GOT3 (cell line): ENCODE measurements around the gene ASB2.

ENCODE experiments used
- DNase-seq: peaks from one replicate; lab custom pipeline; 2025; ENCODE audit warnings: mixed read lengths; lab: John Stamatoyannopoulos, UW

Gene ASB2, protein sequence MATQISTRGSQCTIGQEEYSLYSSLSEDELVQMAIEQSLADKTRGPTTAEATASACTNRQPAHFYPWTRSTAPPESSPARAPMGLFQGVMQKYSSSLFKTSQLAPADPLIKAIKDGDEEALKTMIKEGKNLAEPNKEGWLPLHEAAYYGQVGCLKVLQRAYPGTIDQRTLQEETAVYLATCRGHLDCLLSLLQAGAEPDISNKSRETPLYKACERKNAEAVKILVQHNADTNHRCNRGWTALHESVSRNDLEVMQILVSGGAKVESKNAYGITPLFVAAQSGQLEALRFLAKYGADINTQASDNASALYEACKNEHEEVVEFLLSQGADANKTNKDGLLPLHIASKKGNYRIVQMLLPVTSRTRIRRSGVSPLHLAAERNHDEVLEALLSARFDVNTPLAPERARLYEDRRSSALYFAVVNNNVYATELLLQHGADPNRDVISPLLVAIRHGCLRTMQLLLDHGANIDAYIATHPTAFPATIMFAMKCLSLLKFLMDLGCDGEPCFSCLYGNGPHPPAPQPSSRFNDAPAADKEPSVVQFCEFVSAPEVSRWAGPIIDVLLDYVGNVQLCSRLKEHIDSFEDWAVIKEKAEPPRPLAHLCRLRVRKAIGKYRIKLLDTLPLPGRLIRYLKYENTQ

DNA sequence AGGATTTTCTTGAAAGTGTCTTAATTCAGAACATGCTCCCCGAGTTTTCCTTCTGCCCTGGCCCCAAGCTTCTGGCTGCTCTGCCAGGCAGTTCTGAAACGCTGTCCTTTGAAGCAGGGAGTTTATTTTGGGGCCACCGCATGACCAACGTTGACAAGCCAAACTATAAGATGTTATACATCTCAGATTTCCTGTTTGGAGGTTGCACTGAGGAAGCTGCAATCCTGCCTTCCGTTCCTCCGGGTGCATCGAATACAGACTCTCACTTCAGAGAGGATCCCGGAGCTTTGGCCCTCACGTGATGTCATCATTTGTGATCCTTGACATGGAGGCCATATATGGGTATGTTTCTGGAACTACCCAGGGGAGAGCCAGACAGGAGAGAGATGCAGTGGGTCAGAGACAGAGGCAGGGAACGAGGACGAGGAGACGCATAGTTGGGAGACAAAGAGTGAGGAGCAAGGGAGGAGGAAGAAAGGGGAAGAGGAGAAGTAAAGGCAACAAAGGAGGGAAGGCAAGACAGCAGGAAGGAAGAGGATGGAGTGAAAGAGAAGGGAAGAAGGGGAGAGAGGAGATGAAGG, at the start of gene ASB2:
TSS of gene ASB2 (minus strand) at position 94 of the 581 bp plus-strand sequence. CDS start 12,031 bp downstream, outside the sequence.
- no peak for DNase-seq

DNA sequence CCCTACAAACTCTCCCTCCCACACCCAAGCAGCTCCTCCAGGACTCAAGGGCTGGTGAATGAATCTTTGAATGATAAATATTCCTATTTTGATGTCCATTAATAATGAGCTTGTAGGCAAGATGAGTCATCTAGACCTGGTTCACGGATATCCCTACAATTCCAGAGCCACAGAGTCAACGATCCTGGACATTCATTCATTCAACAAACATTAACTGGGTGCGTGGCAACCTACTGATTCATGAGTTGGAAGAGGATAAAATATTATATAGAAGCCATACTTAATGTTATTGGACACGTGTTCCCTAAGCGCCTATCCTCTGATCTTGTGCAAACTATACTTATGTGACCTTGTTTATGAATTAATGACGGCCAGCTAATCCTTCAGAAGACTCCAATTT, 49.4 kb upstream of the ASB2 start:
- no peak for DNase-seq

DNA sequence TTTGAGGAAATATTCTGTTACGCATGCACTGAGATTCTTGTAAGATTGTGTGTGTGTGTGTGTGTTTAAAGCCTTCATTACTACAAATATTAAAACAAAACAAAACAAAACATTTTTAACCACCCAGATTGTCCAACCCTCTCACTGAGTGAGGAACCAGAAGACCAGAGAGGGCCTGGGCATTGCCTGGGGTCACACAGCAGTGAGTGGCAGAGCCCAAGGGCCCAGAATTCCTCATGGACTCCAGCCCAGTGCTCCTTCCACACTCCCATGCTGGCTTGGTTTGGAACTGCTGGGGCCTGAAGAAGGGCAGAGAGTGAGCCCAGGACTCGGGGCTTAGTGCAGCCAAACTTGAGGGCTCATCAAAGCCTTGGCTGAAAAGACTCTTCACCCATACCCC, 48.2 kb upstream of the ASB2 start:
- no peak for DNase-seq

DNA sequence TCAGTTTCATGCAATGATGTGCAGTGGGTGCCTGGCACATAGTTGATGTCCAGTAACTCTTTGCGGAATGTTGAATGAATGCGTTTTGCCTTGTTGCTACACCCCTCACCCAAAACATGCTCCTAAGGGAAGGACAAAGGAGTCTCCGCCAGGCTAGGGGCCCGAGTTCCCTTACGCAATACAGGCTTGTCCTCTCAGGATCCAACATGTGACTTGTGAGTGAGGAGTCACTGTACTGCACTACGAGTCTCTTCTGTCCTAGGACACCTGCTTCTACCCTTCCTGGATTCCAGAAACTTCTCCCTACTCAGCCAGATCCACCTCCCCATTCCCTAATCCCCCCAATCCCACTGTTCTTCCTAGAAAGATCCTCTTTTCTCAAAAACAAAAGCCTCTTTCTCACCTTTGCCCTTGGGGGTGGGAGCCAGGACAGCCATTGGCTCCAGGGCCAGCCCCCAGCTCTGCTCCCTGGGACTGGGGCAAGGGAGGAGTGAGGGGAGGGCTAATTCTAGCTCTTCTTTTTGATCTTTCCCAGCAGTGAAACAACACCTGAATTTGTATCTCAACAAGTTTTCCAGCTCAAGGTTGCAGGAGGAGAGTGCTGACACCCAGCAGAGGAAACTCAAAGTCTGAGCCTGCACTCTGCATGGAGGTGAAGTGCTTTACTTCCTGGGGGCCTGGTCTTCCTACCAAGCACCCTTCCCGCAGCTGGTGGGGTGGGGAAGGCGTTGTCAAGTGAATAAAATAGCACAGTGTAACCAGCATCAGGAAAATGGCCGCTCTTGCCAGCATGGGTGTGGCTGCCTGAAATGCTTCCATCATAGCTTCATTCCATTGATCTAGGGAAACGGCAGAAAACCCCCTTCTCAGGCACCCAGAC, 46.4 kb upstream of the ASB2 start:
- no peak for DNase-seq

DNA sequence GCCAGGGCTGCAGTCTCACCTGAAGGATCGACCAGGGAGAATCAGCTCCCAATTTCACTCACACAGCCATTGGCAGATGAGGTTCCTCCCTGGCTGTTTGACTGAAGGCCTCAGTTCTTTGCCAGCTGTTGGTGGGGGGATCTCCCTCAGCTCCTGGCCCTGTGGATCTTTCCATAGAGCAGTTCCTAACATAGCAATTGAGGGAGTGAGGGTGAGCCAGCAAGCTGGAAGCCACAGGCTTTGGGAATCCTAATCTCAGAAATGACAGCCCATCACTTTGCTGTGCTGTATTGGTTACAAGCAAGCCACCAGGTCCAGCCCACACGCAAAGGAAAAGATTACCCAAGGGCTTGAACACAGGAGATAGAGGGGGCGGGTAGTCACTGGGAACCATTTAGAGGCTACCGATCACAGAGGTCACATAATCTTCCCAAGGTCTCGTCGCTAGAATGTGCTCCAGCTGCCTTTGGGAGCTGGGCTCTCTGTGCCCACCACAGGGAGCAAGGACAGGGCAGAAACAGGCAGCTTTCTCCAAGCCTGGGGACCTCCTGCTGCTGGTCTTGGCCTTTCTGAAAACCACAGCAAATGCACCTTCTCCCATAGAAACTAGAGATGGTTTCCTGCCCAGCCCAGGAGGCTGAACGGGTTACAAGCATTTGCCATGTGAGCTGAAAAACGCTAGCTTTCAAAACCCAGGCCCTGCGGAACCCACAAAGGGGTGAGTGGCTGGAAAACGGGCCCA, 45.2 kb upstream of the ASB2 start:
- no peak for DNase-seq

DNA sequence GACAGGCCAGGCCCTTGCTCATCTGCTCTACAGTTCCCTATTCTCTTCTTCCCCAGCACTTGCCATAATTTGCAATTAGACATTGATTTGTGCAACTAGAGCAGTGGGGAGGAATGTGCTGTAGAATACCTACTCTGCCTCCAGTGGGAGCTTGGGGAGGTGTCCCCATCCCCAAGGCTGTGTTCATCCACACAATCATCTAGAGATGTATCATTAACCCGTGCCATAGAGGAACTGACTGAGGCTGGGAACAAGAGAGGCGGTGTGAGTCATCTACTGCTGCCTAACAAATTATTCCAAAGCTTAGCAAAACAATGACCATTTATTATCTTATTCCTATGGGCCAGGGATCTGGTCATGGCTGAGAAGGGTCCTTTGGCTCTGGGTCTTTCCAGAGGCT, 44.6 kb upstream of the ASB2 start:
- DNase-seq = no peak

DNA sequence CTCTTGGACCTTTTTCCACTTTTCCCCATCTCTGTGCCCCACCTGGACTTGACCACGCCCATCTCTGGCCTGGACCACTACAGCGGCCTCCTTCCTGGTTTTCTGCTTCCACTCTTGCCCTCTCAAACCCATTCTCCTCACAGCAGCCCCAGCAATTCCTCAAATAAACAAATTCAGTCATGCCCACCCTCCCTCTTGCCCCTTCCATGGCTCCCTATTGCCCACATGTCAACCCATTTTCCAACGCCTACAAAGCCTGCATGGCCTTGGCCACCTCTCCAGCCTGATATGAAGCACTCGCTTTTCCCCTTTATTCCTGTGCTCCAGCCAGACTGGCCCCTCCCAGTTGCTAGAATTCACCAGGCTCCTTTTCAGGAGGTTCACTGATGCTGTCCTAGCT, 43.9 kb upstream of the ASB2 start:
- no peak for DNase-seq

DNA sequence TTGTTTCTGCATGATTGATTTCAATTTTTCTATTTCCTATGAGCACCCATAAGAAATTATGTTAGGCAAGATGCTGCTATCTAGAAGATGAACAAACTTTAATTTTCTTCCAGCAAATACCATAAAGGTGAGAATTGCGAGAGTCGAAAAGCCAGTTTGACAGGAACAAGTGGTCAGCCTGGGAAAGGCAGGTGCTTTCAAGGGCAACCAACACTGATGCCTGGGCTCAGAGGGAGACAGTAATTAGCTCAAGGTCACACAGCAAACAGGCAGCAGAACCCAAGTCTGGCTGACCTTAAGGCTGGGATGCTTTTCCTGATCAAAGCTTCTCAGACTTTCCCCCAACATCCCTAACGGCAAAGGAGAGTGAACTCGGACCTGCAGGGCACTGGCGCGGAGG, 43.0 kb upstream of the ASB2 start:
- no peak for DNase-seq

DNA sequence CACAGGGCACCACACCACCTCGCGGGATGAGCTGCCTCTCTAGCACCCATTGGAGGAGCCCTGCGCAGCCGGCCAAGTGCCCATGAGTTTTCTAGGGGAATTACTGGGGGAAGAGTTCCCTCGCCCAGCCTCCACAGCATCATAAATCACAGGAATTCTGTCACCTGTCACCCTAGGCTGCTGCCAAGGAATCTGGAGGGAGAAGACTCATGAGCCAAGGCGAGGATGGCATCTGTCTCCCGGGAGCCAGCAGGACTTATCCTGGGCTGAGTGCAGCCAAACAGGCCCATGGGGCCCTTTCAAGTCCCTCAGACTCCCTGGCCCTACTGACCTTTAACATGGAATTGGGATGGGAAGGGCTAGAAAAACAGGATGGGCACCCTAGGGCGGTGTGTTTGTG, 41.9 kb upstream of the ASB2 start:
- no peak for DNase-seq

DNA sequence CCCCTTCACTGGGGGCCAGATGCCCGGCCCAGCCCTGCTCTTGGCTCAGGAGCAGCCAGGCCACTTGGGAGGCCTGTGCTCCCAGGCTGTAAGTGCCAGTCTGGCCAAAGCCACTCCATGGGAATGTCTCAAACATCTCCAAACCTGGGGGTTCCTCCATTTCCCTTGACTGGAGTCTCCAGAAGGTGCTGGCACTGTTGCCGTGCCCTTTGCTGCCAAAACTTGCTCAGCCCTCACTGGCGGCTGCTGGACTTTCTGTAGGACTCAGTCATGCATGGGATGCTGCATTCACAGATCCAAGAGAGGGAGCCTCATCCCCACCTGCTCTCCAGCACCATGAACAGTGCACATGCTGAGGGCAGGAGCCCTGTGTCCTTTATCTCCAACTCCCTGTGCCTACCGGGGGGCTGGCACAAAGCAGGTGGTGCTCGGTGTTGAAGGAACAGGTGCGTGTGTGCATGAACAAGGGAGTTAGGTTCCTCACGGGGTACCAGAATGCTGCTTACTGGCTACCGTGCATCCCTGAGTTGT, 40.1 kb upstream of the ASB2 start:
- DNase-seq = no peak

DNA sequence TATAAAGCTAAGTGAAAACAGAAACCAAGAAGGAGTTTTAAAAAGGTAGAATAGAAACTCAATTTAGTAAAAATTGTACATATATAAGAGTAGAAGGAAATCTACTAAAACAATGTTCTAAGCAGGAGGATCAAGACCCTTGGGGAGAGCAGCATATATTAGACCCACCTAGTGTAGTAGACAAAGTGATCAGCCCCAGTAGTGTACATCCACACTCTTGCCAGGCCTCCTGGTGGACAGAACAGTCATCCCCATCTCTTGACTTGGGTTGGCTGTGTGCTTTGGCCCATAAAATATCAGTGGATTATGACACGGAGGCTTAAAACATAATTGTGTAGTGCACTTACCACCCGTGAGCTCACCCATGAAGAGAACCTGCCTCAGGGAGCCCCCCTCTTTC, 38.9 kb upstream of the ASB2 start:
- no peak for DNase-seq

DNA sequence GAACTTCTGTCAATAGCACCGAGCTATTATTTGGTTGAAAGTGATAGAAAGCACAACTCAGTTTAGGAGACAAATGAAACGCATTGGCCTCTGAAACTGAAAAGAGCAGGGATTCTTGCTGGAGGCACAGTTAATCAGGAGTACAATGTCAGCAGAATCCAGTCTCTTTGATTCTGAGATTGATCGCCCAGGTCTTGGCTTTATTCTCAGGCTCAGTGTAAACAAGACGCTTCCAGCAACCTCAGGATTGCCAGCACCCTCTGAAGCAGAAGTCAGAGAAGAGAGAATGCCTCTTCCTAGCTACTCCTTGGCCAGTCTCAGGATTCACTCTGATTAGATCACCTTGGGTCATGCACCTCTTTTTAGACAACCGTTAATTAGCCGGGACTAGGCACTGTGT, 38.0 kb upstream of the ASB2 start:
- no peak for DNase-seq

DNA sequence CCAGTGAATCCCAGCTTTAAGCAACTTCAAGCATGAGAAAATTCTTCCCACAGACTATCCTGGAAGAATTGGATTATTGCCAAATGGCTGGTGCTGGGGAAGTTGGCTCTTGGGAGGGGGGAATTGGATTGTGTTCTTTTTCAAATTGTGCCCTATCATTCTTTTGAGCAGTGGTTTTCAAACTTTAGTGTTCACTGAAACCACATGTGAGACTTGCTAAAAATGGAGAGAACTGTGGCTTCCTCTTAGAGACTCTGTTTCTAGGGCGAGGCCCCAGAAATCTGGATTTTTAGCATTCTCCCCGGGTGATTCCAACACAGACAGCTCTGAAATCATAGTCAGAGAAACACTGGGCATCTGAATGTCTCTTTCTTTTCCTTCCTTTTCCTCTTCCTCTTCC, 35.4 kb upstream of the ASB2 start:
- no peak for DNase-seq

DNA sequence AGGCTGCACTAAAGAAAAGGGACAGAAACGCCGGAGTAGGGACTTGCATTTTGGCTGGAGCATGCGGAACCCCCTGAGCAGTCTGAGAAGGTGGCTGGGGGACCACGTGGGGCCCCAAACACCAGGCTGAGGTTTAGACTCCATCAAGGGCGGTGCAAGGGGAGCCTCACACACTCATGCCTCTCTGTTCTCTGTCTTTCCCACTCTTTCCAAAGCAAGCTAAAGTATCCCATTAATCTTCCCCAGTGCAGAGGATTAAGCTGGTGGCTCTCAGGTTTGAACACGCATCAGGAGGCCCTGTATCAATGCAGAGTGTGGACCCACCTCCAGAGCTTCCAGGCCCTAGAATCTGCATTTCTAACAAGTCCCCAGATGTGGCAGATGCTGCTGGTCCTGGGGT, 34.3 kb upstream of the ASB2 start:
- DNase-seq = no peak

DNA sequence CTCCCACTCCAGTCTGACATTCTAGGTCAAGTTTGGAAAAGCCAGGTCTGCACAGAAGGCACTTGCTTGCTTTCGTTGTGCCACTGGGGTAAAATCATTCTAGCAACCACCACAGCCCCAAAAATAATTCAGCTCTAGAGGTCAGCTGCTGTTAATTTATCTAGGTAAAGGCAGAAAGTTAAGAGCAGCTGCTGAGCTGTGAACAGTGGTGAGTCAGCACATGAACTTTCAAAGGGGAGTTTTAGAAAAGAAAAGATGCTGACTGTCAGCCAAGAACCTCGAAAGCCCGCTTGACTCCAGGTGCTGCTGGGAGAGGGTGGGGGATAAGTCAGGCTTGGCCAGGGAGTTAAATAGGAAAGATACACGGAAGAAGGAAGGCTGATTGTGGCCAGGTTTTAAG, 33.4 kb upstream of the ASB2 start:
- no peak for DNase-seq

DNA sequence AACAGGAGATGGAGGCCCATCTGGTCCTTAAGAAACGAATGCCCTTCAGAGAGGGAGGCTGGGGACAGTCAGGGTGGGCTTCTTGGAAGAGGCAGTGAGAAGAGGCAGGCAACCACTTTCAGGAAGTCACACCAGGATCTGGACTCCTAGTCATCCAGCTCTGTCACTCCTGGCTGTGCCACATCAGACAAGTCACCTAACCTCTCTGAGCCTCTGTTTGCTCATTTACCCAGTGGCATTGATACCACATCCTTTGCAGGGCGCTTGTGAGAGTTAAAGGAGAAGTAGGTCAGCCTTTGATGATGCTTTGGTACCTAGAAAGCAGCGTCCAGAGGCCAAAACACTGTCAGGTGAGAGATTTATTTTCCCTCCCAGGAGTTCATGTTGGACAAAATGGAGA, 31.9 kb upstream of the ASB2 start:
- no peak for DNase-seq

DNA sequence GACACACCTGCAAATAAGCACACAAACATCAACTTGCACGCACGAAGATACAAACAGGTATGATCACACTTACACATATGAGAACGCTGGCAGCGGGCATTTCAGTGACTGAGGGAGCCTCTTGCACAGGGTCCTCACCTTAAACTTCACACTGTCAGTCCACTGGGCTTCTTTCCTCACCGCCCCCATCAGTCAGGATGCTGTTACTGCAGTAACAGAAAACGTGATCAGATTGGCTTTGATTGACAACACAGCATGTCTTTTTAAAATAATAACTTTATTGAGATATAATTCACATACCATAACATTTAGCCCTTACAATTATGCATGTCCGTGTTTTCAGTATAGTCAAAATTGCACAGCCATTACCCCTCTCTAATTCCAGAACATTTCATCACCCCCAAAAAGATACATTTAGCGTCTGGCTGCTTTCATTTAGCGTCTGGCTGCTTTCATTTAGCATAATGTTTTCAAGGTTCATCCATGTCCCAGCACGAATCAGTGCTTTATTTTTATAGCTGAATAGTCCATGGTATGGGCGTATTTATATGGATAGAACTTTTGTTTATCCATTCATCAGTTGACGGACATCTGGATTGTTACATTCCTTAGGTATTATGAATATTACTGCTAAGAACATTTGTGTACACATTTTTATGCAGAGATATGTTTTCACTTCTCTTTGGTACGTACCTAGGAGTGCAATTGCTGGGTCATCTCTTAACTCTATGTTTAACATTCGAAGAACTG, 29.1 kb upstream of the ASB2 start:
- DNase-seq = no peak

DNA sequence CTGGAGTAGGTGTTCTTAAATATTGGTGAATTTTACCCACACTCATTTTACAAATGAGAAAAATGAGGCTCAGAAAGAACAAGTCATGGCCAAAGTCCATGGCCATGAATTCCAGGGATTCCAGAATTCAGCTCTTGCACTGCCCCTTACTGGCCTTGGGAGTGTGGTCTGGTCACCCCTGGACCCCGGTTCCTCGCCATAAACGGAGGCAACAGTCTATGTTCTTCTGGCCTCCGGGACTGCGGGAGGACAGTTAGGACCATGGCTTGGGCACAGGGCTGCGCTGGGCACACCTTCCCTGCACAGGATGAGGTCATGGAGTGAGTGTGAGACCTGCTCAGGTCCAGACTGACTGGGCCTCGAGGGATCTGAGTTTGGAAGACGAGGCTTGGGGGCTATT, 27.6 kb upstream of the ASB2 start:
- DNase-seq = no peak

DNA sequence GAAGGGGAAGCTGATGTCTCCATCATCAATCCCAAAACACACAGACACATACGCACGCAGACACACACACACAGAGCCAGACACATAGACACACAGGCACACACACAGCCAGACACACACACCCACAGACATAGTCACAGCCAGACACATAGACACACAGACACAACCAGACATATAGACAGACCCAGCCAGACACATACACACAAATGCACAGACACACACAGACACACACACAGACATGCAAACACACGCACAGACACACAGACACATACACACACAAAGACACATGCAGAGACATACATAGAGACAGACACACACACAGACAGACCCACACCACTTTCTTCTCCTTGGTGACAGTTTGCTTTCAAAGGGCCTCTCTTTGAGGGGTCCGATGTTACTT, 27.0 kb upstream of the ASB2 start:
- no peak for DNase-seq

DNA sequence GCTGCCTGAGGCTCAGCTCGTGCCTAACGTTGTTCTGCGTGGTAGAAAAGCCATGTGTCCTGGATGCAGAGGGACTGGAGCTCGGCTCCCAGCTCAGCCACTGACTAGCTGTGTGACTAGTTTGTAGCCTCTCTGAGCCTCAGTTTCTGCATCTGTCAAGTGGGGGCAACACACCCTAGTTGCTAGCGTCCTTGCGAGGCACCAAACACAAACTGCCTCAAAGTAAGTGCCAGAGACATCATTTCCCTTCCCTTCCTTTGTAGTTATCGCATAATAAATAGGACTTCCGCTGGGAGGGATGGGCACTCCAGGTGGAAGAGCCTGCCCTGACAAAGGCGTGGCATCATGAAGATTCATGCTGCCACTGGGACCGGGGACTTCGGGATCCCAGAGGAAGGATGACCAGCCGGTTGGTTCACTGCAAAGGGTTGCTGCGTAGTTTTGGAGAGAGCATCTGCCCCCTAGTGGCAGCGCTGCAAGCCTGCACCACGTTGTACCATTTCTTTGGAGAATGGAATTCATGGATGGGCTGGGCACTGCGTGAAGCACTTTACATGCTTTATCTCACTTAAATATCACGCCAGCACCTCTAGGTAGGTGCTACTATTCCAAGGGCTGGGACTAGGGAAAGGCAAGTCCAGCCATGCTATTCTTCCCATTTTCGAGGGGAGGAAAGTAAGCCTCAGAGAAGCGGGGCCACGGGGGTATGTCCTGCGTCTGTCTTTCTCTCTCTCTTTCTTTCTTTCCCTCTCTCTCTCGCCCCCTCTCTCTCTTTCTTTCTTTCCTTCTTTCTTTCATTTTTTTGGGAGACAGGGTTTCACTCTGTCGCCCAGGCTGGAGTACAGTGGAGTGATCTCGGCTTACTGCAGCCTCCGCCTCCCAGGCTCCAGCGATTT, 25.4 kb upstream of the ASB2 start:
- no peak for DNase-seq
